Transverse colon (tissue), 4 donors: Measurements from ENCODE around the gene CGRRF1. TPM values are rescaled to one million over a fixed set of nuclear protein-coding genes. Genes with fewer than 3 reads are reported as not detected.

Experiments
- DNase-seq: peaks from one replicate; pipeline ENCODE4 v3.0.0-alpha.2; 2019
- H3K27ac ChIP-seq, 4 donors: fragments of 200-600 bp; sonication (generic); 2 replicates each; pipeline ENCODE4 v1.5.1; 2016 to 2018; ENCODE audit warnings: inconsistent platforms in 4 of 4
- H3K27me3 ChIP-seq: fragments of 200-600 bp; sonication (generic); 2 replicates; pipeline ENCODE4 v1.5.1; 2017; ENCODE audit warnings: inconsistent platforms
- H3K36me3 ChIP-seq, 4 donors: fragments of 200-600 bp; sonication (generic); 2 replicates each; pipeline ENCODE4 v1.5.1; 2017 to 2019; ENCODE audit warnings: inconsistent platforms in 4 of 4
- H3K4me1 ChIP-seq, 4 donors: fragments of 200-600 bp; sonication (generic); 2 replicates each; pipeline ENCODE4 v1.5.1; 2017 to 2020; ENCODE audit warnings: inconsistent platforms in 4 of 4
- H3K4me3 ChIP-seq, 4 donors: fragments of 200-600 bp; sonication (generic); 1 replicate in 1 of 4; 2 replicates in 3 of 4; pipeline versions ENCODE4 v1.5.1 to v1.6.1; 2017 to 2019; ENCODE audit warnings: inconsistent platforms in 4 of 4
- H3K9me3 ChIP-seq, 2 donors: fragments of 200-600 bp; sonication (generic); 2 replicates each; pipeline ENCODE4 v1.5.1; 2017 to 2019; ENCODE audit warnings: inconsistent platforms in 2 of 2
- CTCF ChIP-seq, 5 experiments: fragments of 200-600 bp in 3 of 5; fragments of 450-650 bp in 2 of 5; sonication (generic) in 3 of 5; IDR thresholded peaks; 1 replicate in 2 of 5; 2 replicates in 3 of 5; pipeline ENCODE4 v1.5.1; 2016 to 2017; ENCODE audit warnings: antibody characterized with exemption in 5 of 5, inconsistent platforms in 3 of 5, mild to moderate bottlenecking in 2 of 5, moderate library complexity in 1 of 5
- EP300 ChIP-seq: sonication (generic); formaldehyde crosslinking; IDR thresholded peaks from one replicate; pipeline ENCODE4 v1.6.1; 2017; ENCODE audit warnings: antibody characterized with exemption, low read depth
- POLR2A ChIP-seq: fragments of 450-650 bp; IDR thresholded peaks from one replicate; pipeline ENCODE4 v1.6.1; 2016; ENCODE audit warnings: antibody characterized with exemption, mild to moderate bottlenecking, moderate library complexity
- POLR2AphosphoS5 ChIP-seq, 3 donors: sonication (generic); formaldehyde crosslinking; IDR thresholded peaks; one replicate each; pipeline ENCODE4 v1.6.1; 2016; ENCODE audit warnings: antibody characterized with exemption in 3 of 3
- WGBS, 2 donors: methylation state at CpG; one replicate each; pipeline ENCODE4 v1.1.5; 2018; ENCODE audit warnings: low coverage in 1 of 2; 5-methylcytosine and 5-hydroxymethylcytosine counted together
- in situ Hi-C, 4 donors: fragments of 200-750 bp; cut with MboI; loops; one replicate each; pipeline versions ENCODE4 v1.15.0 to v1.15.1; 2017; ENCODE audit warnings: low sequenced_read_pairs in 3 of 4, low pct_ligation_motif_present in 1 of 4, low pct_unique_long_range_greater_than_20kb in 1 of 4
- intact Hi-C: fragments of 100-400 bp; cut with DNase I; formaldehyde crosslinking; loops from one replicate; pipeline ENCODE4 v1.15.1; 2023; ENCODE audit warnings: low total_unique reads
- total RNA-seq, 4 donors: library from RNA; depleted of rRNA; stranded (reverse); fragments of >200 nt; gene quantifications; one replicate each; pipeline ENCODE4 v1.1.0, GENCODE V29; 2016

The CGRRF1 gene
- total RNA-seq, 4 donors from 2014 or later = 2.6 to 46.8 (median 18.0) TPM

- Histone ChIP-seq H3K27me3 (no peaks in the 10 kb centered on the region), H3K9me3 (no peaks in the 10 kb centered on the region), H3K27ac (peak overlapping the region; percentile 97 to 99 (median 98)), H3K4me3 (peak overlapping the region in 3 of 4 donors; percentile 95 to 100 (median 96)), H3K4me1 (peaks cover 11 to 72% (median 44%) of the 10 kb centered on the region in 4 donors), H3K36me3 (no peaks in the 10 kb centered on the region)
- in situ Hi-C loops (no loop called here), intact Hi-C loops (no loop called here)
- DNase-seq = no peak
- WGBS, 2 donors = 31% methylated on average over 3 to 4 of the region's 4 CpGs
- TF ChIP-seq EP300 (no peak), POLR2AphosphoS5 (IDR thresholded peaks at IDR 0.05) (peak in 1 of 3 donors; percentile 28), POLR2A (peak; percentile 10)
Measured at GRCh38 chr14:54487771-54488170, 21.9 kb upstream of the CGRRF1 start.

- WGBS, 2 donors = 0 to 1% methylated on average over 7 to 9 of the region's 9 CpGs
- intact Hi-C loops = no loop called here
Measured at GRCh38 chr14:54488318-54488645, 21.4 kb upstream of the CGRRF1 start.

GRCh38 chr14:54488646-54489317, 20.9 kb upstream of the CGRRF1 start, which contains the start of gene GMFB:
Gene GMFB (minus strand): TSS chr14:54488980. CDS start chr14:54488927, 53 bp downstream.
- intact Hi-C loops (no loop called here), in situ Hi-C loops (no loop called here)
- H3K36me3 ChIP-seq = no peaks in the 10 kb centered on the region
- no peaks in the 10 kb centered on the region for H3K27me3 ChIP-seq
- H3K9me3 ChIP-seq = no peaks in the 10 kb centered on the region
- peak; percentile 95 for DNase-seq
- 0 to 1% methylated on average over 3 to 39 of the region's 51 CpGs for WGBS, 2 donors
- H3K4me3 ChIP-seq = peak within 1 kb of the TSS; percentile 85 to 100 (median 96)
- no peak for TF ChIP-seq EP300
- peak; percentile 29 to 55 (median 36) for TF ChIP-seq CTCF (IDR thresholded peaks at IDR 0.05)
- TF ChIP-seq POLR2AphosphoS5 (IDR thresholded peaks at IDR 0.05) = peak; percentile 91 to 96 (median 95)
- peak; percentile 95 for TF ChIP-seq POLR2A
- peaks cover 6 to 63% (median 37%) of the 10 kb centered on the region in 4 donors for H3K4me1 ChIP-seq
- peak within 1 kb of the TSS; percentile 97 to 99 (median 98) for H3K27ac ChIP-seq

More at GRCh38 chr14:54488318-54488645, 21.4 kb upstream of the CGRRF1 start:
- DNase-seq = no peak
- in situ Hi-C loops = no loop called here
- no peaks in the 10 kb centered on the region for H3K36me3 ChIP-seq
- no peaks in the 10 kb centered on the region for H3K27me3 ChIP-seq
- peaks cover 6 to 67% (median 42%) of the 10 kb centered on the region in 4 donors for H3K4me1 ChIP-seq
- no peaks in the 10 kb centered on the region for H3K9me3 ChIP-seq
- peak in 2 of 5 experiments; percentile 8 to 24 for TF ChIP-seq CTCF (IDR thresholded peaks at IDR 0.05)
- no peak for TF ChIP-seq POLR2AphosphoS5 (IDR thresholded peaks at IDR 0.05)
- peak overlapping the region; percentile 85 to 100 (median 96) for H3K4me3 ChIP-seq
- H3K27ac ChIP-seq = peak overlapping the region; percentile 97 to 99 (median 98)

DNA sequence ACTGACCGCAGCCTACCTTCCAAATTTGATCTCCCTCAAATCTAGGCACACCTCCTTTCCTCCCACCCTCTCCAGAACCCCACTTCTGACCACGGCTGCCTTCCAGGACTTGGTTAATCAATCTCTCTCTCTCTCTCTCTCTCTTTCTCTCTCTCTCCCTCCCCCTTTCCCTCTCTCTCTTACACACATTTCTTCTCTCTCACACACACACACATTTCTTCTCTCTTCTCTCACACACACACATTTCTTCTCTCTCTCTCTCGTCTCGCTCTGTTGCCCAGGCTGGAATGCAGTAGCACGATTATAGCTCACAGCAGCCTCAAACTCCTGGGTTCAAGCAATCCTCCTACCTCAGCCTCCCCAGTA, 20.4 kb upstream of the CGRRF1 start:
- in situ Hi-C loops (no loop called here), intact Hi-C loops (no loop called here)
- WGBS, 2 donors = 18 to 24% methylated on average over 5 of the region's 5 CpGs
- H3K36me3 ChIP-seq = no peaks in the 10 kb centered on the region
- no peaks in the 10 kb centered on the region for H3K9me3 ChIP-seq
- H3K27ac ChIP-seq = peak overlapping the region; percentile 97 to 99 (median 98)
- H3K27me3 ChIP-seq = no peaks in the 10 kb centered on the region
- H3K4me3 ChIP-seq = peak overlapping the region; percentile 18 to 100 (median 96)
- peaks cover 4 to 61% (median 34%) of the 10 kb centered on the region in 4 donors for H3K4me1 ChIP-seq
- no peak for DNase-seq
- no peak for TF ChIP-seq EP300
- no peak for TF ChIP-seq POLR2A
- TF ChIP-seq CTCF (IDR thresholded peaks at IDR 0.05) = peak in 1 of 5 experiments; percentile 2
